ENCODE data around the gene GGT5. TPM values are rescaled to one million over a fixed set of nuclear protein-coding genes. Genes with fewer than 3 reads are reported as not detected.
A peak's percentile ranks its signal among the peaks of the same experiment; 100 is the strongest.

GGT5 gene
- total and polyA plus RNA-seq, 7 experiments from 2014 or later = 0.14 to 0.77 (median 0.42) TPM; not detected in 3

- no peaks in the 10 kb centered on the region for H3K27me3 ChIP-seq (ENCODE audit: control insufficient read depth in 2 of 2, insufficient read depth in 2 of 2, low read length in 2 of 2)
- intact Hi-C loops (cut with micrococcal nuclease) = no loop called here
- H3K36me3 ChIP-seq (ENCODE audit: control insufficient read depth in 2 of 3, insufficient read depth in 3 of 3, low read length in 3 of 3) = peaks cover 17 to 95% (median 28%) of the 10 kb centered on the region in 3 experiments
- H3K4me3 Mint-ChIP-seq = no peak overlapping the region
- no peaks in the 10 kb centered on the region for H3K4me1 ChIP-seq (ENCODE audit: control insufficient read depth in 2 of 2, insufficient read depth in 2 of 2, low read length in 2 of 2)
- H3K4me1 Mint-ChIP-seq = peaks cover 0 to 7% (median 0%) of the 10 kb centered on the region in 7 donors
- POLR2A ChIA-PET = interaction anchor here (0.7 kb wide), 1 partner anchor 10 kb away, joined by 3 read pairs; no protein-coding TSS in a partner anchor
- H3K9me3 ChIP-seq (ENCODE audit: control insufficient read depth in 2 of 3, low read length in 3 of 3) = no peaks in the 10 kb centered on the region
- DNase-seq (no peak), ATAC-seq (no peak)
- peaks cover 0 to 16% (median 5%) of the 10 kb centered on the region in 5 donors for H3K36me3 Mint-ChIP-seq
- CTCF ChIA-PET = interaction anchor here (1.1 to 7.4 kb wide), 2 partner anchors 37 to 44 kb away, joined by 3 to 93 read pairs; no protein-coding TSS in a partner anchor
- no peaks in the 10 kb centered on the region for H3K9me3 Mint-ChIP-seq
- H3K4me3 ChIP-seq (ENCODE audit: low read length) = no peak overlapping the region
- peak overlapping the region; percentile 17 for H3K27ac ChIP-seq (ENCODE audit: low read depth, low read length)
- peak overlapping the region in 2 of 9 donors; percentile 17 to 19 for H3K27ac Mint-ChIP-seq
- no peaks in the 10 kb centered on the region for H3K27me3 Mint-ChIP-seq
Measured at GRCh38 chr22:24170188-24170587, 74.7 kb downstream of the GGT5 start.

Other genes starting within 250 kb of the GGT5 start
- not detected for gene GSTT4, start 239.6 kb downstream of the GGT5 start, total RNA-seq
- not detected for gene GSTT4, start 239.6 kb downstream of the GGT5 start, polyA plus RNA-seq
- 100 to 1,000 TPM; 140 to 150 (median 145) TPM for gene CABIN1, start 233.8 kb downstream of the GGT5 start, total RNA-seq
- 10 to 100 TPM; 10.2 to 14.7 TPM for gene CABIN1, start 233.8 kb downstream of the GGT5 start, polyA plus RNA-seq
- 1 to 10 TPM; 1.0 to 2.3 (median 1.7) TPM for gene SUSD2, start 63.6 kb downstream of the GGT5 start, total RNA-seq
- gene SUSD2, start 63.6 kb downstream of the GGT5 start, polyA plus RNA-seq = under 1 TPM in 1 of 2 donors, not detected in 1; 0.40 TPM
- gene SPECC1L, start 25.7 kb upstream of the GGT5 start, total RNA-seq = 10 to 100 TPM; 39.5 to 69.0 (median 51.3) TPM
- 10 to 100 TPM; 14.6 to 18.4 TPM for gene SPECC1L, start 25.7 kb upstream of the GGT5 start, polyA plus RNA-seq
- gene ADORA2A, start 182.5 kb upstream of the GGT5 start, total RNA-seq = 10 to 100 TPM; 22.5 to 43.7 (median 33.4) TPM
- 100 to 1,000 TPM in 1 of 2 donors, 10 to 100 TPM in 1; 79.5 to 127 TPM for gene ADORA2A, start 182.5 kb upstream of the GGT5 start, polyA plus RNA-seq

Measured in naive thymus-derived CD4-positive, alpha-beta T cell (primary cell).